ENCODE measurements around the gene CCDC6.
"Not testable (repeated sequence)": the region's sequence is repeated elsewhere in the genome, so short reads cannot be mapped to it uniquely, and the experiment has no call there.

CCDC6 gene

DNA sequence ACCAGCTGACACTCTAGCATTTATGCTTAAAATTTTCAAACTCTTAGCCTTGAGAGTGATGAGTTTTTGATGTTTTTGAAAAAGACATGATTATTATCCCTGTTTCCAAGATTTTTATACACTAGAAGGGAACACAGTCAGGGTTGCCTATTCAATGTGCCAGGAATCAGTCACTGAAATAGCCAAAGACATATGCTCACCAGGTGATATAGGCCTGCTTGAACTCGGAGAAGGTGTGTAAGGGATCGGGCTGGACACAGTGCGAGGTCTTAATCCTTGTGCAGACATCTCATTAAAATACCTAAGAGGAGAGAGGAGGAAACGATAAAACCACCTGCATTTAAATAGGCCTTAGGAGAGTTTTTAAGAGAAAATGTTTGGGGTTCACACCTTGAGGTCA is 102.1 kb downstream of the CCDC6 start:
- DNase-seq, result no peak

DNA sequence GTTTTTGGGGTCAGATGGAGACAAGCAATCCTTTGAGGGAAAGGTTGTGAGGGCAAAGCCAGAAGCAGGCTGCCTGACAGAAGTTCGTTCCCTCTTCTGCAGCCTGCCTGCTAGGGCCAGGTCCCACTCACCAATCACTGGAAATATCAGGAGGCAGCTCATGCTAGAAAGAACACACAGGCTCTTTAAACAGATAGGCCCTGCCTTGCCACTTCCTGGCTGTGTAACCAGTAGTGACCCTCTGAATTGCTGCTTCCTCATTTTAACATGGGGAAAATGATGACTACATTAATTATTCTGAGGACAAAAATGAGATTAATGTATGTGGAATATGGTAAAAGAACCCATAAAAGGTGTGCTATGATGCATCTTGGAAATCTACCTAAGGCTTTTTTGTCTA is 102.6 kb downstream of the CCDC6 start:
- no peak for DNase-seq

DNA sequence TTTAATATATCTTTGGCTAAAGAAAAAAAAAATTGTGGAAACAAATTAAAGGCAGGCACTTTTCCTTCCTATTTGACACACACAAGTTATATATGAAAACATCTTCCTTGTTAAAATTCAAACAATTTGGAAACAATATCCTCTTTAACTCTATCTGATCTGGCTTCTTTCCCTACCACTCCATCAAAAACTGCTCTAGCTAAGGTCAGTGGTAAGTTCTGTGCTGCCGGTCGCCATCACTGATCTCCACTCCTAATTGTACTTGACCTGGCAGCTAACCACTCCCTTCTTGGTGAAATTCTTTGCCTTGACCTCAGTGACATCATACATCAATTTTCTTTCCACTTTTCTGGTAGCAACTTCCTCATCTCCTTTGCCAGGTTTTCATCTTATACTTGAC is 105.2 kb downstream of the CCDC6 start:
- DNase-seq, result no peak

DNA sequence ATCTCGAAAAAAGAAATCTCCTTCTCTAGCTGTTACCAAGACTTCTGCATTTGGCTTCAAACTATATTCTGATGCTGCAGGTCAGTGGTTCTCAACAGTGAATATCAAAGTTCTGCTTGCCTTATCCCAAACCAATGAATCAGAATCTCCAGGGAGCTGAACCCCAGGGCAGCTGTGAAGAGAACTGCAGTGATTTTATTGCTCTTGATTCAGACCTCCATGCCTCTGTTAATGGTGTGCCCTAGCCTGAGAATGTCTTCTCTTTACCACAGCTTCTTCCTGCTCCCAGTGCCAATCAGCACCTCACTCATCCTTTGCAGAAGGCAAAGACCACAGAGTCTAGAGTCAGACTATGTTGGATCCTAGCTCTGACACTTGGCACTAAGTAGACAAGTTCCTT is 106.9 kb downstream of the CCDC6 start:
- no peak for DNase-seq

DNA sequence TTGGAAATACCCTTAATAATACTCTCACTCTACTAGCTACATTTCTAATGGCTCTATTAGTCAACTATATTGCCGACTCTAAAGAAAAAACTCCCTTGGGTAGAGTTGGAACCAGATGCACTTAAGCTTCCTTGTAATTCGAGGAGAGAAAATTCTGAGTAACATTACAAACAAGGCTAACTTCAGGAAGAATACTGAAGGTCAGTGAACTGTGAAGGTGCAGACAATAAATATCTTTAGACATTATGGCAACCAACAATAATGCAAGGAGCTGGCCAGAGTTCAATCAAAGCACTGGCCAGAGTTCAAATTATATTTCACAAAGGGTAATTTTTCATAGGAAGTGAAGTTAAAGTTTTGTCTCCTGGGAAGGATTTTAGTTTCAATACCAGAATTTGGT is 112.4 kb downstream of the CCDC6 start:
- DNase-seq, result no peak

DNA sequence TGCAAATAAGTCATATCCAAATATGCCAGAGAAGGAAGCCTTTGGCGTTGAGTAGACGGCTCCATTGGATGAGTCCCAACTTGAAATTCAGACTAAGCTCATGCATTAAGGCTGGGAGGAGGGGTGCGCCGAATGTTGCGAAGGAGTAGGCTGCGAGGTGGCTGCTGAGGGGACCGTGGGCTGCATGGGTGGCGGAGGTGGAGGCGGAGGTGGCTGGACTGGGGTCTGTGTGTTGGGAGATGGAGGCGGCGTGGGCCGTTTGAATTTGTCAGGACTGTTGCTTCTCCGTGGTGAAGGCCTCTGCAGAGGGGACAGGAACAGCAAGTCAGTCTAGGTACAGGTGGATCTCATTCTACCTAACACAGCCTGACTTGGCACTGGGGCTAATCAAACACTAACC is 113.5 kb downstream of the CCDC6 start:
- DNase-seq, result no peak

DNA sequence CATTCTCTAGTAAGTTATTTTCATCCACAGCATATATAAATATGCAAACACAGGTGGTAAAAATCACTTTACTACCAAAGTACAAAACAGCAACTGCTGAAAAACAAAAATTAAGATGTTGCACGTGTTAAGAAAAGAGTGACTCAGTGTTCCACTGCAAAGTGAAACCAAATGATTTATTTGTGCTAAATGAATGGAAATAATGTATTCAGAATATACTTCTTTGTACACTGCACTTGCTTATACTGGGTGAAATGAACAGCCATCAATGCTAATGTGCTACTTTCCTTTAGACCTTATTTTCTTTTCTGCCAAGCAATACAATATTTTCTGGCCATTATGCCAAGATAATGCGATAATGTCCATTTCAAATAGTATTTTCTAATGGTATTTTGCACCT is 114.8 kb downstream of the CCDC6 start:
- no peak for DNase-seq

DNA sequence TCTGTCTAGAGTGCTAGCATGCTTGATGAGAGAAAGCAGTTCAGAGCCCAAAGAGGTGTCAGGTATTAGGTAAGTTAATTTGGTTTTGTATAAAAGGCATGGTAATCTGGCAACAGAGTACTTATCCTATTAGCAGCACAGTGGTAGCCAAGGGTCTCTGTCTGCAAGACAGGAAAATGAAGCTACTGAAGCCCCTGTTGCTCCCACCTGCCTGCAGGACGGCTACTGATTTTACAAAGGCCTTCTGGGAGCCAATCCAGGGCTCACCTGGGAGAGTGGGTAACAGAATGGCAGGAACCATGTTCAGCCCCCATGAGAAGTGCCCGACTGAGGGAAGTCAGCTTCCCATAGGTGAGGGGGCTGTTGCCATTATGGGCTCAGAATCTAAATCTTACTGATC is 116.3 kb downstream of the CCDC6 start:
- not testable (repeated sequence) for DNase-seq

DNA sequence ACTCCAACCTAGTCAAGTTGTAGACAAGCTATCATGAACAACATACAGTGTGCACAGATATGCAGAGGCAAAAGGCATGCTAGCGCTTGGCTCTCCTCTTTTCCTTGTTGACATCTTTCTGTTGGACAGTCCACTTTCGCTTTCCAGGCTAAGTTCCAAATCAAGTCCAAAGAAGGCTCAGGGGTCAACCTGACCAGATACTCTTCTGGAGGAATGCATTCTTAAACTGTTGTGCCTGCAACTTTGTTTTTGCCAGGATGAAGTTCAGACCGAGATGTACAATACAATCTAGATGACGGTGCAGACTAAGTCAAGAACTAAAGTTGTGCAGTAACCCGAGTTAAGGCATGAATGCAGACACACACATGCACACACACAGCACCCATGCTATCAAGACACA is 117.4 kb downstream of the CCDC6 start:
- not testable (repeated sequence) for DNase-seq

DNA sequence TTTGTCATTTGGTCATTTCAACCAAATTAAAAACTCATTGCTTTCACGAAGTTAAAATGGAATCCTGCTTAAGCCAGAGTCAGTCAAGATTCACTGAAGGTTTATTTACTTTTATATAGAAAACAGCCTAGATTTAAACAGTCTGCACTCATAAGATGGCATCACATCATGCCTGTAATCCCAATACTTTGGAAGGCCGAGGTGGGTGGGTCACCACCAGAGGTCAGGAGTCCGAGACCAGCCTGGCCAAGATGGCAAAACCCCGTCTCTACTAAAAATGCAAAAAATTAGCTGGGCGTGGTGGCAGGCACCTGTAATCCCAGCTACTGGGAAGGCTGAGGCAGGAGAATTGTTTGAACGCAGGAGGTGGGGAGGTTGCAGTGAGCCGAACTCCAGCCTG is 119.3 kb downstream of the CCDC6 start:
- DNase-seq, result not testable (repeated sequence)

DNA sequence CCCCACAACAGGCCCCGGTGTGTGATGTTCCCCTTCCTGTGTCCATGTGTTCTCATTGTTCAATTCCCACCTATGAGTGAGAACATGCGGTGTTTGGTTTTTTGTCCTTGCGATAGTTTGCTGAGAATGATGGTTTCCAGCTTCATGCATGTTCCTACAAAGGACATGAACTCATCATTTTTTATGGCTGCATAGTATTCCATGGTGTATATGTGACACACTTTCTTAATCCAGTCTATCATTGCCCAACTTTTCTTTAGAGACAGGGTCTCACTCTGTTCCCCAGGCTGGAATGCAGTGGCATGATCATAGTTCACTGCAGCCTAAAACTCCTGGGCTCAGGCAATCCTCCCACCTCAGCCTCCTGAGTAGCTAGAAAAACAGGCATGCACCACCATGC is 120.9 kb downstream of the CCDC6 start:
- DNase-seq, result not testable (repeated sequence)

DNA sequence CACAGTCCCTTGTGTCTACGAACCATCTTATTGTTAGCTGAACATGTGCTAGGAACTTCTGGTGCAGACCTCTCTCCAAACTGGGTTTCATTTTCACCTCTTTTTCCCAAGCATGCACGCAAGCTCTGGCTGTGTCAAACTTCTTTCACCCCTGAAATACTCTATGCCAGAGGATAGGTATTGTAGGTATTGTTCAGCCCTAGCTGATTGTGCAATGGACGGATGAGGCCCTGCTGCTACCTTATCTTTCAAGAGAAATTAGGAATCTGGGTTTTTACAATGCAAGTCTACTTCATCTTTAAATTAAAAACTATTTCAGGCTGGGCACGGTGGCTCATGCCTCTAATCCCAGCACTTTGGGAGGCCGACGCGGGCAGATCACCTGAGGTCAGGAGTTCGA is 124.8 kb downstream of the CCDC6 start:
- no peak for DNase-seq

DNA sequence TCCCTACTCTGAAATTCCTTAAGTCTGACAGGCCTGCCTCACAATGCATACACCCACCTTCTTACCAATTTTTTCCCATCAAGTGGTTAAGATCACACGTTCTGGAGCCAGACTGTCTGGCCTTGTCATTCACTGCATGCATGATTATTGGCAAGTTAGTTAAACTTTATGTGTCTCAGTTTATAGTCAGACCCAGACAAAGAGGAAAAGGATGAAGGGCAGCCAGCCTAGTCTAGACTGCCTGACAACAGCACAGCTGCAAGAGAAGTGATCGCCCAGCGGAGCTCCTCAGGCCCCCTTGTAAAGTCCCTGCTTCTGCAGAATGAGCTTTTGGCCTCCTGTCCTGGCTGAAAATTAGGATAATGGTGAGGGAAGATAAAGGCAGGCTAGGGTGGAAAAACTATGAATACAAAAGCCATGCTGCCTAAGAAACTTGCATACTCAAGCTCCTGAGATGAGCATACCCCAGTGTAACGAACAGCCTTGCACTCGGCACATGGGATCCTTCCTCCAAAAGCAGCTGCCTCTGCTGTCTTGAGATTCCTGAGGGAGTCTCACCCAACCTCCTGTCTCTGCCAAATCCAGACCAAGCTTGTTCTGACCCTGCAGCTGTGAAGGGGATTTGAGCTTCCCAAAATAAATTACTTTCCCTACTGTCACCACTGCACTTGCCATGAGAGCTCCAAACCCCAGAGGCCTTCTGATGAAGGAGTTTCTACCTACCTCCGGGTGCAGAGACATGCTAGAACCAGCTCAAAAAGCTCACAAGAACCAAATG is 126.4 kb downstream of the CCDC6 start:
- DNase-seq, result no peak

DNA sequence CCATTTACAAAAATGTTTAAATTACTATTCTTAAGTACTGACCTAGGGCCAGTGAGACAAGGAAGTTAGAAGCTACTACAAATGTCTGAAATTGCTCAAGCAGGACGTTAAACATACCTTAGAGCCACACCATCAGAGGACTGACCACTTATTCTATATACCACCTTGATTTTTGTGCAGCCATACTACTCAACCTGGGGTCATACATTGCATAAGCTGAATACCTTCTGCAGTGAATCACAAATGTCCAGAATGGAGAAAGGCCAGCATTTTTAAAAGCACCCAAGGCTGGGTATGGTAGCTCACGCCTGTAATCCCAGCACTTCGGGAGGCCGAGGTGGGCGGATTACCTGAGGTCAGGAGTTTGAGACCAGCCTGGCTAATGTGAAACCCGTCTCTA is 131.9 kb downstream of the CCDC6 start:
- no peak for DNase-seq

DNA sequence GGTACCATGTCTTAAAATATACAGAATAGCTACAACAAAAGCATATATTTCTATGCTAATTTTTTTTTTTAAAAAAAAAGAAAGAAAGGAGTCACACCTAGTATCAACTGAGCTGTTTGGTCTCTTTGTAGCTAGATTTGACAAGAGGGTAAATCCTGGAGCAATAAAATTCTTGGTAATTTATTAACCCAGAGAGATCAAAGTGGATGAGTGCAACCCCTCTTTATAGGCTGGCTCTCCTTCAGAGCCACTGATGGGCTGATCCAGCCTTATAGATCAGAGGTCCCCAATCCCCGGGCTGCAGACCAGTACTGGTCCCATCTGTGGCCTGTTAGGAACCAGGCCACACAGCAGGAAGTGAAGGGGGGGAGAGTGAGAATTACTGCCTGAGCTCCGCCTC is 133.3 kb downstream of the CCDC6 start:
- DNase-seq, result no peak

DNA sequence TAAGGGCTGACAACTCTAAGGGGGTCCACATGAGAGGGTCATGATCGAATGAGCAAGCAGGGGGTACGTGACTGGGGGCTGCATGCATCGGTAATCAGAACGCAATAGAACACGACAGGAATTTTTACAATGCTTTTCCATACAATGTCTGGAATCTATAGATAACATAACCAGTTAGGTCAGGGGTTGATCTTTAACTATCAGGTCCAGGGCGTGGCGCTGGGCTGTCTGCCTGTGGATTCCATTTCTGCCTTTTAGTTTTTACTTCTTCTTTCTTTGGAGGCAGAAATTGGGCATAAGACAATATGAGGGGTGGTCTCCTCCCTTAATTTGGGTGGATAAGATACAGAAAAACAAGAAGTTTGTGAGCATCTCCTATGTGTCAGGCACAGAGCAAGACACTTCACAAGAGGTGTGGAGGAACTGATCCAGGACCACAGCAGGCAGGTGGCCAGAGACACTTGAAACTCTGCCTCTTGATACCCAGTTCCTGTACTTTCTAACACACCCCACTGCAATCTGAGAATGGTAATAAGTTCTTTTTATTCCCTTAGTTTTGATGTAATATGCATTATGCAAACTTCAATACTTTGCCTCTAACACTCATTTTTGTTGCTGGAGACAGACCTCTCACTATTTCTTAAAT is 135.1 kb downstream of the CCDC6 start:
- DNase-seq, result no peak

DNA sequence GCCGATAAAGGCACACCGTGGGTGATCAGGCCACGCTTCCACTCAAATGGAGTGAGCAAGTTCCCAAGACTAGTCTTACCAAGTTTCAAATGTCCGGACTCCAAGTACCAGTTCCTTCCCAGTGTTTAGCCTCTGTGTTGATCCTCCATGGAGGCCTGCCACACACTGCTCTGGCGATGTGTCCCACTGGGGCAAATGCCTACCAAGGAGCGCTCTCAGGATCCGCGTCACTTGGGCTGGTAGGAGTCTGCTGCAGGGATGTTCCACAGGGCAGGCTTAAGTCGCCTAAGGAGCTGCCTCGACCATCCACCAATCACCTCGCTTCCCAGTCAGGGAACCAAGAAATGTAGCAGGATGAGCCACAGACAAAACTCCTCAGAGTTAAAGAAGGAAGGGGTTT is 135.7 kb downstream of the CCDC6 start:
- DNase-seq, result no peak

DNA sequence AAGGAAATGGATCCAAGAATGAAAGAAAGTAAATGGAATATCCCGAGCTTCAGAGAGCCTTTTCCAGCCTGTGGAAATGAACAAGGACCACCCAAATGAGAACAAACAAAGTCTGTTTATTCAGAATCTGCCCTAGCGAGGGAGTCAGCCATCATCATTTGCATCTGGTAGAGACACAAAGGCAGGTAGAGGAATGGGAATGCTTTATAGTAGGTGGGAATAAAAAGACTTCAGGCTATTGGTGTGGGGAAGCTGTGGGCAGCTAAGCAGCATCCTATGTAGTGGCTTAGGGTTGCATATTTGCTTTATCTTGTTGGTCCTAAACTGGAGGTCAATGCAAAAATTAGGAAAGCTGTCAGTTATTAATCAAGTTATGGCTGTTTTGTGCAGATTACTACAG is 143.9 kb downstream of the CCDC6 start:
- no peak for DNase-seq

DNA sequence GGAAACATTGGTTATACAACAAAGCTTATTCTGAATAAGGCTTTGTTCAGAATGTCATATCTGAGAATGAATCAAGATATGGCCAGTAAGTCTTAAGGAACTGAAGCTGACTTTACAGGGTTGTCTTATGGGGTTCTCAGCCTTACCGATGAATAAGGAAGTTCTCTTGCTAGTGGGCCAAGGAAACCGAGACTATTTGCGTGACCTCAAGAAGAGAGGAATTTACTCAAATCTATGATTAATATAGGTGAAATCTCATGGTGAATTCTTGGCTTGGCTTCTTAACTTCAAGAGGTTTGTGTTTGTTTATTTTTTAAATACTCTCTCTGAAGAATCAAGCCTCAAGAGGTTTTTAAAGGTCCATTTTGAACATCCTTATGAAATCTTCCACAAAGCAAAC is 148.4 kb downstream of the CCDC6 start:
- no peak for DNase-seq

DNA sequence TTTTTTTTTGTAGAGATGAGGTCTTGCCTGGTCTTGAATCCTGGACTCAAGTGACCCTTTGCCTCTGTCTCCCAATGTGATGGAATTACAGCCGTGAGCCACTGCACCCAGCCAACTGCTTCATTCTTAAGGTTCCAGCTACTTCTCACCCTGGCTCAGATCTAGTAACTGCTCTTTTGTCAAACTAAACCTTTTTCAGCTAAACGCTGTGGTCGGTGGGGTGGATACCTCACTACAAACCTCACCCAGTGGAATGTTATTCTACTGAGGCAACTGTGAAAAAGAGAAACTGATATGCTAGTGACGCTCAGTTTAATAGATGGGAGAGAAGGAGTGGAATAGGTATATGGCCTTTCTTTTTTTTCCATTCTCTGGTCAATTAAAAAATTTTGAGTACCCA is 151.4 kb downstream of the CCDC6 start:
- DNase-seq, result no peak

DNA sequence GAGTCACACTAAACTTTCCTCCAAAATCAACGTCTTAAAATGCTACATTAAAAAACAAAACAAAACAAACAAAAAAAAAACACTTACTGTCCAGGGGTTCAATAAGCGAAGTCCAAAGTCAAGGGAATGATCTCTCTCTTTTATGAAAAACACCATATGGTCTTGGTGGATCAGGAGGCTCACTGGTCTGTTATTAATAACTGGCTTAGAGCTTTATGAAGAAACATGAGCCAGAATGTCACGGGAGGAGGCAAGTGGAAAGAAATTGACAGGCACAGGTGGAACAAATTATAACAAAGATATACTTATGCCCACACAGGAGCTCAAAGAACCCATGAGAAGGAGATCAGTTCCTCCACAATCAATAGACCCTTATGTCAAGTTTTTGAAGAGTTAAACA is 153.1 kb downstream of the CCDC6 start, which contains the start of gene MRLN:
Gene MRLN, minus strand, starts transcription at position 189 of the 400 bp plus-strand sequence.
- no peak for DNase-seq

DNA sequence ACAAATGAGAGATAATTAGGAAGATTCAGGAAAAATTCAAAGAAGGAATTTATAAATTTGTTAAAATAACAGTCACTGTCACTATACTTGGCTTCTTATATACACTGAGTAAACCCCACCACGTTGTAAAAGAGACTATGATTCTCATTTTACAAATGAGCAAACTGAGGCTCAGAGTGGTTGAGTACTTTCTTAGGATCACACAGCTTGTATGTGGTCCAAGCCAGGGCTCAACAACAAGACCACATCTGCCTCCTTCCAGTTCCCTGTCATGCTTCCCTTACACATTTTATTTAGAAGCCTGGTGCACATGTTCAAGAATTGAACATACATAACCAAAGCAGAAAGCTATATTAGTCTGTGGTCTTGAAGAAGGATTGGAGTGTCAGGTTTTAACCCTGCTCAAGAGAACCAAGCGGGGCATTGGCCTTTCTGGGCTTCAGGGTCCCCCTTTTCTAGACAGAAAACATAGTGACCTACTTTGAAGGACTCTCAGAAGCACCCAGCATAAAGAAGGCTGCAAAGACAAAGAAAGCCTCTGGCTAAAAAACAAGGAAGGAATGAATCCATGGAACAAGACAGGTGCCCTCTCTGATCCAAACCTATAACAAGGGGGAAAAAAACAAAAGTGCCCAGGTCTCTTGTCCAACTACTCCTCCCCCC is 153.9 kb downstream of the CCDC6 start:
- no peak for DNase-seq

DNA sequence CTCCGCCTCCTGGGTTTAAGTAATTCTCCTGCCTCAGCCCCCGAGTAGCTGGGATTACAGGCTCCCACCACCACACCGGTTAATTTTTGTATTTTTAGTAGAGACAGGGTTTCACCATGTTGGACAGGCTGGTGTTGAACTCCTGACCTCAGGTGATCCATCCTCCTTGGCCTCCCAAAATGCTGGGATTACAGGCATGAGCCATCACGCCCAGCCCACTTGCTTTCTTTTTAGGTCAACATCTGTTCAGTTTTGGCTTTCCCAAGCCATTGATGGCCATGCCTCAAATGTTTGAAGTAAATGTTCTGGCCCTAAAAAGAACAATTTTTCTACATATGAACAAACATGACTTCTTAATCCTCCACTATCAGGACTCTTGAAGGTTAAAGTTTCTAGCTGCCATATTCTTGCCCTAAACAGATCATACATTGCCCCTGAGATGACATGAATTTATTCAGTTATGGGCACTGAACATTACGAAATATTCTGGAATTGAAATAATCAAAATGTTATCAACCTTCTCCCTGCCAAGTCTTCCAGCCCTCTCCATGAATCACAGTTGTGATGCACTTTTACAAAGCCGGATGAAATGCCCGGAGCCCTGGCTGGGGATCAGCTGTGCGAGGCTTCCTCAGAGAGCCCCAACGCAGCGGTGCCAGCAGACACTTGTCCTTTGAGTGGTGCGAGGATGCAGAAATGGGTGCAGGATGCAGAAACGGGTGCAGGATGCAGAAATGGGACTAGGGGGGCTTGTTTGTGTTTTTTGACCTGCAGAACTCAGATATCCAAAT is 156.0 kb downstream of the CCDC6 start:
- no peak for DNase-seq

All from NCI-H2081 (cell line).